Smooth muscle cell of the brain vasculature (primary cell): Measurements from ENCODE around the gene TOB1.
"Not testable (repeated sequence)": the region's sequence is repeated elsewhere in the genome, so short reads cannot be mapped to it uniquely, and the experiment has no call there.

Experiments used
- DNase-seq: peaks from one replicate; pipeline ENCODE4 v3.0.0-alpha.2; 2012; ENCODE audit warnings: low read depth, low spot score

TOB1 gene

GRCh38 chr17:50868602-50869001, 2.4 kb upstream of the TOB1 start:
- DNase-seq, result no peak

- DNase-seq, result no peak
Measured at GRCh38 chr17:50868140-50868438, 1.9 kb upstream of the TOB1 start.

- peak; percentile 62 for DNase-seq
Measured at GRCh38 chr17:50867363-50868139, 1.4 kb upstream of the TOB1 start.

GRCh38 chr17:50866950-50867362, 802 bp upstream of the TOB1 start:
- no peak for DNase-seq

- no peak for DNase-seq
Measured at GRCh38 chr17:50865868-50866260, 290 bp downstream of the TOB1 start.

DNA sequence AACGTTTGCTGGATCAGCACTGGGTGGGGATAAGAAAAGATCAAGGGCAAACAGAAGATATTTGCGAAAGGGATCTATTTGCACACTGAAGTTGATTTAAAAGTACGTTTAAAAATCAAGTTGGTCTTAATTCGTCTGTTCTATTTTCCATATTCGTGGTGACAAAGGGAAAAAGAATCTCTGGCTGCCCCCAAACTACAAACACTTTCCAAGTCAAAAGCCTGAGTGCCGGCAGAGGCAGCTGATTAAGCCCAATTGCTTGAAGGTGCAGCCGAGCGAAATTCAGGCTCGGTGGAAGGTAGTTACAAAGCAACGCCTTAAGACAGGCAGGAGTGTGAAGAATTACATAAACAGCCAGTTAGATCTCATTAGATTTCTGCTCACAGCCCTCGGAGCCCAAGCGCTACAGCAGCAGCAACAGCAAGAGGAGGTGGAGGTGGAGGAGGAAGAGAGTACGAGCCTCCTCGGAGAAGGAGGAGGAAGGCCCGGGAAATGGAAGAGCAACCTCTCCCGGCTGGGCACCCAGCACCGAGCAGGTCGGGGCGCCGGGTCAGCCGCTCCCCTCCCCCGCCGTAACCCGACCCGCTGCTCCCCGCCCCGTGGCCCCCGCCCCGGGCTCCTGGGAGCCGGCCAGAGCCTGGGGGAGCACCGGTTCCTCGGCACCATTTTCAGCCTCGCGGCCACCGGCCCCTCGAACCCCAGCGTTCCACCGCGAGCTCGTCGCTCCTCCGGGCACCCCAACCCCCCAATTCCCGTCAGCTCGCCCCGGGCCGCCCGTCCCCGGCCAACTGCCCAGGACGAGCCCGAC, 890 bp downstream of the TOB1 start:
- DNase-seq, result no peak

DNA sequence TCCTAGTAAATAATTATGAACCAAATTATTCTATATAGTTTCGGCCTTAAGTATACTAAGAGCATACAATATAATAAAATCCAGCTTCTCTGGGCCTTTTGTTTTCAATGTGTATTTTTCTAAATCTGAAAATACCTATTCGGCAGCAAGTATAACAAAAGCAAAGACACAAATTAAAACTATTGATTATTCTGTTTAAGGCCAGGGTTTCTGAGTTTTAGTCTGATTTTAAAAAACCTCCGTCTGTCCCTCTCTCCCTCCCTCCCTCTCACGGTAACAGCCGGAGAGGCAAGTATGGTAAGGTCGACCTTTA, 1.5 kb downstream of the TOB1 start:
- DNase-seq, result no peak

GRCh38 chr17:50863931-50864330, 2.2 kb downstream of the TOB1 start:
- no peak for DNase-seq

DNA sequence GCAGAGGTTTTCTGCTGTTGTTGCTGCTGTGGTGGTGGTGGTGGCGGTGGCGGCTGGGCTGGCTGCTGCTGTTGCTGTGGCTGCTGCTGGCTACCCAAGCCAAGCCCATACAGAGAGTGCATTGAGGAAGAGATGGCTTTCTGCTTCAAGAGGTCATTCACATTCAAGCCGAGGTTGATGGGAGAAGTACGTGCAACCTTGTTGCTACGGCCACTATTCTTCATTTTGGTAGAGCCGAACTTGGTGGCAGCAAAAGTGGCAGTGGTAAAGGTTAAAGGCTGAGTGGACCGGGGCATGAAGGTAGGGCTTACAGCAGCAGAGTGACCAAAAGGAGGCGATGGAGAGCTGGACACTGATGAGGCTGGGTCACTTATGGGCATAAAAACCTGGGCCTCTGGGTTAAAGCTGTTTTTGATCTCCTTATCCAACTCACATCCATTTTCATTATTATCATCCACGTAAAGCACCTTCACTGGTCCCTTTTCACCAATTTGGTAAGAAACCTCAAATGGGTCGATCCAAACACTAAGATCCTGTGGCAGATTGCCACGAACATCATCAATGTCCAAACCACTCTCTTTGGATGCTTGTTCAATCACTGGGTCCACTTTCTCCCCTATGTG, 2.8 kb downstream of the TOB1 start:
- no peak for DNase-seq

GRCh38 chr17:50861822-50862528, 4.2 kb downstream of the TOB1 start:
- no peak for DNase-seq

DNA sequence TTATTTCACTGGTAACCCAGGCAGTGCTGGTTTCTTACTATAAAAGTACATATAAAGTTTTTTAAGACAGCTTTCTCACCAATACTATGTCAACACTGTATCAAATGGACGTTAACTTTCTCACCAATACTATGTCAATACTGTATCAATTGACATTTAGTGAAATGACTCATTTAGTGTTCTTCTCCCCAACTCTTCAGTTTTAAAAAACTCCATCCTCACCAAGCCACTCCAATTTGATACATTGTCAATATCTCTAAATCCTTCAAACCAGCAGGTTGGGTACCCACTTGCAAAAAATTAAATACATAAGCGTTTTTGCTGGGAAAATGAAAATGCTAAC, 4.8 kb downstream of the TOB1 start:
- no peak for DNase-seq

GRCh38 chr17:50859727-50860126, 6.4 kb downstream of the TOB1 start:
- not testable (repeated sequence) for DNase-seq

DNA sequence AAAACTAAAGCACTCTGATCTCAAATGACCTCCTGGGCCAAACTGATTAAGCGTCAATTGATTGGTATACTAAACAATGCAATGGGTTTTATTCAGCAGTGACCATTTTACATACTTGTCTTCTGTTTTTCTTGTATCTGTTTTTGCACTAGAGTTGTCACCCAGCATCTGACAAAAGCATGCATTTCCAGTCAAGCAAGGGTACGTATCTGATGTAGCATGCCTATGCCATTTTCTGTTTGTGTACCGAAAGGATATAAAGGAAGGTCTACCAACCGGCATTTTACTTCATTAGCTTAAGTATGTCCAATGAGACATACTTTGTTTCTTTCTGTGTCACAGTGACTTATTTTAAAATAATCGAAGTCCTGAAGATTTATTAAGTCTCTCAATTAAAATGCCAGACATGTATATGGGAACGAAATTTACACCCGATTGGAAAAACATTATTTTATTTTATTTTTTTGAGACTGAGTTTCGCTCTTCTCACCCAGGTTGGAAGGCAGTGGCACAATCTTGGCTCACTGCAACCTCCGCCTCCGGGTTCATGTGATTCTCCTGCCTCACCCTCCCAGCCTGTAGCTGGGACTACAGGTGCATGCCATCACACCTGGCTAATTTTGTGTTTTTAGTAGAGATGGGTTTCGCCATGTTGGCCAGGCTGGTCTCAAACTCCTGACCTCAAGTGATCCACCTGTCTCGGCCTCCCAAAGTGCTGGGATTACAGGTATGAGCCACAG, 7.5 kb downstream of the TOB1 start:
- no peak for DNase-seq

GRCh38 chr17:50856431-50856830, 9.7 kb downstream of the TOB1 start:
- DNase-seq, result no peak

DNA sequence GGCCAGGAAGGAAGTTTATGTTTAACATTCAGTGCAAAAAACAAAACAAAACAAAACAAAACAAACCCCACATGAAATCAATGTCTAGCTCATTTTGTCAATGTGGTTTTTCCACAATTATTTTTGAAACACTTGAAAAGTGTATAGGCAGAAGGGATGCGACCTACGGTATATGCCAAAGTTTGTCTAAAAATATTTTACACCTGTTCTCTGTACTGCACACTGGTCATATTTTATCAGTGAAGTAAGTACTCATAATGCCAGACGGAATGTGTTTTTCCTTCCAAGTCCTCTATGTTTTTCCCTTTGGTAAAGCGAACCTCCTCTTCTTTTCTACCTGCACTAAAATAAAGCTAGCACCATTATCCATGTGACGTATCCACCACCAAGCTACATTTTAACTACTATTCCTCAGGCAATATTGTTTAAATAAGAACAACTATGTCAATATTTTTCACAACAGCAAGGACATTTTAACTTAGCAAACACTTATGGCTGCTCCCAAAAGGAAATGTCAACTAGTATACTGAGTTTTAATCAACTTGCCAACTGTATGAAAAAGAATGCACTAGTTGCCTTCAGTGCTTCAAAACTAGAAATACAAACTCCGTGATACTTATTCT, 10.3 kb downstream of the TOB1 start:
- DNase-seq, result no peak

DNA sequence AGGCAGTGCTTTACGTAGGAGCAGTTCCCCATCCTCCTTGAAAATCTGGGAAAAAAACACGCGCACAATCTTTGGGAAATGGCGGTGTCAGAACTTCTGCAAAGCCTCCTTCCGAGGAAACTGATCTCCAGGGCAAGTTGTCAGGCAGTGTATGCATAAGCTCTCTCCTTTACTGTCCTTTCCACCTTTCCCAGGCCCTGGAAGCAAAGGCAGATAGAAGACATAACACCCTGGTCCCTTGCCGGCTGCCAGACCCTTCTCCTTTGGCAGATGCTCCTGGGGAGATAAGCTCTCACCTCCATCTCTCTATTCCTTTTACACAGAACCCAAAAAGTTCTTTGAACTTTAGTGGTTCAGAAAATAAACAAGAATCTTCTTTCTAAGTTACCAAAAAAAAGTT, 12.4 kb downstream of the TOB1 start:
- no peak for DNase-seq

DNA sequence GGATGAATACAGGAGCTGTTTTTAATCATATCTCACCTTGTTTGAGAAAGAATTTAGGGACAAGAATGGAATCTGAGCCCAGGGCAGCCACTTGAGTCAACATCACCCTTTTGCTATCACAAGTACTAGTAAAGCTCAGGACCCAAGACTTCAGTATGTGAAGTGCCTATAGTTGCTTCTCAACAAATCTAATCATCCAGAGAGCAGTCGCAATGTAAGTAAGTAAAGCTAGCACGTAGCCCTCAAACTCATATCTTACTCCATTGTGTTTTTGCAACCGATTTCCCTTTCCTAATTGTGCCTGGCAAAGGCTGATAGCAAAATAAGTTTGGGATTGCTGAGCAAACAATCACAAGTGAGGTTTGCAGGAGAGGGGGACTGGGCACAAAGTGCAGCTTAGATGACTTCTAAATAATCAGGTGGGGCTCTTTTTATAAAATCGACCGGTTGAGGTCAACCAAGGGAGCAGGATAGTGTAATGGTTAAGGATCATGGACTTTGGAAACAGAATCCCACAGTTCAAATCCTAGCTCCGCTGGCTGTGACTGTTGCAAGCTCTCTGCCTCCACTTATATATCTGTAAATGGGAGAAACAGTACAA, 13.0 kb downstream of the TOB1 start:
- no peak for DNase-seq

- no peak for DNase-seq
Measured at GRCh38 chr17:50850640-50851039, 15.5 kb downstream of the TOB1 start.

DNA sequence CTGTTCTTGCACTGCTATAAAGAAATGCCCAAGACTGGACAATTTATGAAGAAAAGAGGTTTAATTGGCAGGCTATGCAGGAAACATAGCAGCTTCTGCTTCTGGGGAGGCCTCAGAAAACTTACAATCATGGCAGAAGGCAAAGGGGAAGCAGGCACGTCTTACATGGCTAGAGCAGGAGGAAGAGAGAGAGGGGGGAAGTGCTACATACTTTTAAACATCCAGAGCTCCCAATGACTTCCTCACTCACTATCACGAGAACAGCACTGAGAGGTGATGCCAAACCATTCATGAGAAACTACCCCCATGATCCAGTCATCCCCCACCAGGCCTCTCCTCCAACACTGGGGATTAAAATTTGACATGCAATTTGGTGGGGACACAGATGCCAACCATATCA, 17.4 kb downstream of the TOB1 start:
- DNase-seq, result no peak

DNA sequence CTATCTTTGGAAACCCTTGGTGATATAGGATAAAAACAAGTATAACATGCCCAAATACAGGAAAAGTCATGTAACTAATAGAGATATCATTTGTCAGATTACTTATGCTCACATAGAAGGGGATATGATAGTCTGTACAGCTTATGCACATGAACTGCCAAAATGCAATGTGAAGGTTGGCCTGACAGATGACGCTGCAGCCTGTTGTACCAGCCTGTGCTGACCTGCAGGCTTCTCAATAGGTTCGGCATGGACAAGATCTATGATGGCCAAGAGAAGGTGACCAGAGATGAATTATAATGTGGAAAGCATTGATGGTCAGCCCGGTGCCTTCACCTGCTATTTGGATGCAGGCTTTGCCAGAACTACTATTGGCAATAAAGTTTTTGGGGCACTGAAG, 18.1 kb downstream of the TOB1 start:
- DNase-seq, result no peak

DNA sequence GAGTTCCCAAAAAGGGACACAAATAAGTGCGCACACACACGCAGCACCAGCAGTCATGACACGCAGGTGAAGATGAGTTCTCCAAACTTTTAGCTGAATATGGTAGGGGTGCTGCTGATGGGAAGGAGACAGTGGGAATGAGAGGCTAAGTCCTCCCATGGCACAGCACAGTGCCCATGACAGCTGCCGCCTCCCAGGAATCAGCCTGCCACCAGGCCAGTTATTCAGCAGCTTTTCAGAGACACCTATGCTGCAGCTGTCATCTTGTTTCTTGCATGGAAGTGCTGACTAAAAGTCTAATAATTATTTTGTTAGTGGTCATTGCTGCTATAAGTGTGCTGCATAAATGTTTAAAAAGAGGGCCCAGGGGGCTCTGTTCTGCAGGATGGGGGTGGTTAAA, 18.6 kb downstream of the TOB1 start:
- DNase-seq, result no peak
